ENCODE measurements around the gene BRI3.

Gene BRI3

DNA sequence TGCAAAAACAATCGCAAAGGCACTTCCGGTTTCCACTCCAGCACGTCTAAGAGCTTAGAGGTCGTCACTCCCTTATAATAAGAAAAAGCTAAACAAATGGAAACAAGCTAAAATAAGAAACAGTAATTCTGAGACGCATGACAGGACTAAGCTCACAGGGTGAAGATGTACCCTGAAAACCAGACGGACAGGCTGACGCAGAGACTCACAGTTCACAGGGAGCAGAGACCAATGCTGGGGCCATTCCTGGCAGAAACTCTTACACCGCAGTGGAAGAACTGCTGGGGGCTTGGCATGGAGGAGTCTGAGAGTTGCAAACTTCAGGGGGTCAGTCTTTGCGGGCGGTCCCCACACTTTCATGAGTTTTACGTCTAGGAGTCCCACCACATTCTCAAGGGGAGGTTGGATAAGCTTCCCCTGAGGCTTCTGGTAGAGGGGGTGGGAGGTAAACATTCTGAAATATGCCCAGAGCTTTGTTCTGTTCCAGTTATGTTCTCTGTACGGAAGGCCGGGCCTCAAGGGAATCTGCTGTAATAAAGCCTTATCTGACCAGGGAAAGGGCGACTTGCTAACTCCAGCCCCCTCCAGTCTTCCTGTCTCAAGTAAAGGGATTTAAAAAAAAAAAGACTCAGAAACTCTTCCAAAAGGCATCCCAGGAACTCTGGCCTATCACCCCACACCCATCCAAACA lies 47.8 kb downstream of the BRI3 start:
- no peak for DNase-seq (ENCODE audit: extremely low spot score)
- TF ChIP-seq, protein P1, sequence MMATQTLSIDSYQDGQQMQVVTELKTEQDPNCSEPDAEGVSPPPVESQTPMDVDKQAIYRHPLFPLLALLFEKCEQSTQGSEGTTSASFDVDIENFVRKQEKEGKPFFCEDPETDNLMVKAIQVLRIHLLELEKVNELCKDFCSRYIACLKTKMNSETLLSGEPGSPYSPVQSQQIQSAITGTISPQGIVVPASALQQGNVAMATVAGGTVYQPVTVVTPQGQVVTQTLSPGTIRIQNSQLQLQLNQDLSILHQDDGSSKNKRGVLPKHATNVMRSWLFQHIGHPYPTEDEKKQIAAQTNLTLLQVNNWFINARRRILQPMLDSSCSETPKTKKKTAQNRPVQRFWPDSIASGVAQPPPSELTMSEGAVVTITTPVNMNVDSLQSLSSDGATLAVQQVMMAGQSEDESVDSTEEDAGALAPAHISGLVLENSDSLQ (IDR thresholded peaks at IDR 0.05): no peak
- no peak for TF ChIP-seq ARNT (IDR thresholded peaks at IDR 0.05)
- TF ChIP-seq SP1 (IDR thresholded peaks at IDR 0.05): no peak
- no peak for TF ChIP-seq BHLHE40 (IDR thresholded peaks at IDR 0.05; ENCODE audit: borderline replicate concordance)
- no peak for TF ChIP-seq FOXA1 (IDR thresholded peaks at IDR 0.05)
- TF ChIP-seq FOXM1 (IDR thresholded peaks at IDR 0.05; ENCODE audit: borderline replicate concordance): no peak
- TF ChIP-seq TARDBP (IDR thresholded peaks at IDR 0.05): no peak
- TF ChIP-seq ELF4 (IDR thresholded peaks at IDR 0.05): no peak
- no peak for TF ChIP-seq SUZ12 (IDR thresholded peaks at IDR 0.05)
- no peak for TF ChIP-seq CTBP1 (IDR thresholded peaks at IDR 0.05; ENCODE audit: borderline replicate concordance)
- no peak for TF ChIP-seq ZNF384 (IDR thresholded peaks at IDR 0.05)
- TF ChIP-seq HDGF (IDR thresholded peaks at IDR 0.05; ENCODE audit: borderline replicate concordance): no peak
- no peak for TF ChIP-seq LEF1 (IDR thresholded peaks at IDR 0.05; ENCODE audit: borderline replicate concordance)
- no peak for TF ChIP-seq L3MBTL2 (conservative IDR thresholded peaks at IDR 0.05)
- no peak for TF ChIP-seq NFRKB (IDR thresholded peaks at IDR 0.05)
- TF ChIP-seq FOXK2 (IDR thresholded peaks at IDR 0.05): no peak
- ChIA-PET POLR2A (no interaction called here), CTCF (no interaction called here)

DNA sequence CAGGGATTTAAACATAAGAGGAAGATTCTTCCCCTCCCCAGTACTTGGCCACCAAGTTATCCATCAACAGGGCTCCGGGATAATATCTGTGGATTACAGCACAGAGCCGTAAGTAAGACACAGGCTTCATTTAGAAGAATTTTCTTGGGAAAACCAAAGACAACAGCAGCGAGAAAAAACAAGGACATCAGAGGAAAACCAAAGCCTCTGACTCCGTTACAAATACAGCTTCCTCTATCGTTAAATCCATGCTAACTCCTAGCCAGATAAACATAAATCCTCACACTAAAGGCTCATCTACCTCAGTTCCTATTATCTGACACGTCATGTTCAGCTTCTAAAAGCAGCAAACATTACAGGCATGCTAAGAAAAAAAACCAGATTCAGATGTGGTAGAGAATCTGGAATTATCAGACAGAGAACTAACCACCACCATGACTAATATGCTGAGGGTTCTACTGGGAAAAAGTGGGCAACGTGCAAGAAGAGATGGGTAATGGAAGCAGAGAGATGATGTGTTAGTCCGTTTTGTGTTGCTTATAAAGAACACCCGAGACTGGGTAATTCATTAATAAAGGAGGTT lies 48.4 kb downstream of the BRI3 start:
- TF ChIP-seq L3MBTL2 (conservative IDR thresholded peaks at IDR 0.05): no peak
- TF ChIP-seq ELF4 (IDR thresholded peaks at IDR 0.05): no peak
- TF ChIP-seq, protein P1 (IDR thresholded peaks at IDR 0.05): no peak
- no peak for TF ChIP-seq FOXA1 (IDR thresholded peaks at IDR 0.05)
- TF ChIP-seq HDGF (IDR thresholded peaks at IDR 0.05; ENCODE audit: borderline replicate concordance): no peak
- no peak for TF ChIP-seq SUZ12 (IDR thresholded peaks at IDR 0.05)
- CTCF ChIA-PET: no interaction called here
- POLR2A ChIA-PET: no interaction called here

DNA sequence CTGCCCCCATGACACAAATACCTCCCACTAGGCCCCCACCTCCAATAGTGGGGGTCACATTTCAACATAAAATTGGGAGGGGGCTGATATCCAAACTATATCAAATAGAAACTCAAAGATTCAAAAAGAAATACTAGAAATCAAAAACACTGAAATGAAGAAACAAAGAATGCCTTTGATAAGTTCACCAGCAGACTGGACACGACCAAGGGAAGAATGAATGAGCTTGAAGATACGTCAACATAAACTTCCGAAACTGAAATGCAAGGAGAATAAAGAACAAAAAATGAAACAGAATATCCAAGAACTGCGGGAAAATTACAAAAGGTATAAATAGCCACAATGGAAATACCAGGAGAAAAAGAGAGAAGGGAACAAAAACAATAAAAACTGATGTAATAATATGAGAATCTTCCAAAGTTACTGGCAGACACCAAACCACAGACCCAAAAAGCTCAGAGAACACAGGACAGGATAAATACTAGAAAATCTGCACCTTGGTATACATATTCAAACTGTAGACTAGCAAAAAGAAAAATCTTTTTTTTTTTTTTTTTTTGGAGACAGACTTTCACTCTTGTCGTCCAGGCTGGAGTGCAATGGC lies 49.5 kb downstream of the BRI3 start:
- TF ChIP-seq, protein P1 (IDR thresholded peaks at IDR 0.05): no peak
- TF ChIP-seq TARDBP (IDR thresholded peaks at IDR 0.05): no peak
- TF ChIP-seq ZNF384 (IDR thresholded peaks at IDR 0.05): no peak
- no peak for TF ChIP-seq BHLHE40 (IDR thresholded peaks at IDR 0.05; ENCODE audit: borderline replicate concordance)
- TF ChIP-seq FOXM1 (IDR thresholded peaks at IDR 0.05; ENCODE audit: borderline replicate concordance): no peak
- TF ChIP-seq ELF4 (IDR thresholded peaks at IDR 0.05): no peak
- TF ChIP-seq NFRKB (IDR thresholded peaks at IDR 0.05): no peak
- no peak for TF ChIP-seq FOXA1 (IDR thresholded peaks at IDR 0.05)
- TF ChIP-seq FOXK2 (IDR thresholded peaks at IDR 0.05): no peak
- no peak for TF ChIP-seq ARNT (IDR thresholded peaks at IDR 0.05)
- TF ChIP-seq L3MBTL2 (conservative IDR thresholded peaks at IDR 0.05): no peak
- no peak for TF ChIP-seq LEF1 (IDR thresholded peaks at IDR 0.05; ENCODE audit: borderline replicate concordance)
- no peak for TF ChIP-seq HDGF (IDR thresholded peaks at IDR 0.05; ENCODE audit: borderline replicate concordance)
- TF ChIP-seq SUZ12 (IDR thresholded peaks at IDR 0.05): no peak
- no peak for TF ChIP-seq SP1 (IDR thresholded peaks at IDR 0.05)
- DNase-seq (ENCODE audit: extremely low spot score): no peak
- POLR2A ChIA-PET: no interaction called here
- CTCF ChIA-PET: no interaction called here

More for the DNA sequence above, 48.4 kb downstream of the BRI3 start:
- no peak for DNase-seq (ENCODE audit: extremely low spot score)

DNA sequence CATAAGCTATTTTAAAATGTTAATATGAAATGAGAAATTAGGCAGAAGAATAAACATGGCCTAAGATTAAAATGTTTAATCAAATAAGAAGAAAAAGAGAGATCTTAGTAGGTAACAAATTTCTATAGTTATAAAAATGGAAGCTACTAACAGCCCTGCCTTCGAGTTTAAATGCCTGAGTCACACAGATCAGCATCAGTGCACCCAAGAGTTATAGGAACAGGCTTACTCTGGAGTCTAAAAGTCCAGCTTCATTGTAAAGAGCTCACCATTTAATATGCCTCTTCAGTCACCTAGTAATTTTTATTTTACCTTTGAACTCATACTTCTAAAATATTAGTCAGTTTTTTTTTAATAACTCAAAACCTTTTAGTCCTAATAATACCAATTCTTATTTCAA lies 52.6 kb downstream of the BRI3 start:
- ChIA-PET CTCF (no interaction called here), POLR2A (no interaction called here)
- TF ChIP-seq ARNT (IDR thresholded peaks at IDR 0.05): no peak
- TF ChIP-seq CTBP1 (IDR thresholded peaks at IDR 0.05; ENCODE audit: borderline replicate concordance): no peak
- TF ChIP-seq, protein P1 (IDR thresholded peaks at IDR 0.05): no peak
- TF ChIP-seq SP1 (IDR thresholded peaks at IDR 0.05): no peak
- no peak for TF ChIP-seq FOXM1 (IDR thresholded peaks at IDR 0.05; ENCODE audit: borderline replicate concordance)
- TF ChIP-seq FOXA1 (IDR thresholded peaks at IDR 0.05): no peak
- no peak for TF ChIP-seq L3MBTL2 (conservative IDR thresholded peaks at IDR 0.05)
- TF ChIP-seq BHLHE40 (IDR thresholded peaks at IDR 0.05; ENCODE audit: borderline replicate concordance): no peak
- no peak for TF ChIP-seq ZNF384 (IDR thresholded peaks at IDR 0.05)
- TF ChIP-seq HDGF (IDR thresholded peaks at IDR 0.05; ENCODE audit: borderline replicate concordance): no peak
- no peak for TF ChIP-seq FOXK2 (IDR thresholded peaks at IDR 0.05)
- TF ChIP-seq LEF1 (IDR thresholded peaks at IDR 0.05; ENCODE audit: borderline replicate concordance): no peak
- no peak for TF ChIP-seq SUZ12 (IDR thresholded peaks at IDR 0.05)
- no peak for TF ChIP-seq ELF4 (IDR thresholded peaks at IDR 0.05)
- TF ChIP-seq NFRKB (IDR thresholded peaks at IDR 0.05): no peak
- TF ChIP-seq TARDBP (IDR thresholded peaks at IDR 0.05): no peak
- no peak for DNase-seq (ENCODE audit: extremely low spot score)

DNA sequence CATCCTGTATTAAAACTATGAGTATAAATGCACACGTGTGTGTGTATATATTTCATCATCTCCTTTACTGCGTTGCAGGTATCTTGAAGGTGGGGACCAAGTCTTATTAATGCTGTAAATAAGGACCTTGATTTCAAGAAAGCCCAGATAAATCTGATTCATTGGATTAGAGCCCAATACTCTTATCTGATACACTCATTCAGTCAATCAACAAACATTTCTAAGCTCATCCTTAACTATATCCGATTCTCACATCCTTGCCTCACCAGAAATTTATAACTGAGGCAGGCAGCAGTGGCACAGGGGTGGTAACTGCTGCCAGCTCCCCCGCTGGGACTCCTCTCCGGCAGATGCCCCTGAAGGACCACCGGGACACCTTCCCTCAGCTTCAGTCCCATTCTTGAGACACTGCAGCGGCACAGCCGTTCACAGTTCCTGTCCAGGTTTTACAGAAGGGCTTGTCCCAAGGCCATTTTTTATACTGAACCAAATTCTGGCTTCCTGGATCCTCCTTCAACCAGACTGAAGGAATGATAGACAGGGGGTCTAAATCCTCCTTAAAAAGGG lies 54.0 kb downstream of the BRI3 start:
- POLR2A ChIA-PET: no interaction called here

More for the DNA sequence above, 54.0 kb downstream of the BRI3 start:
- no peak for DNase-seq (ENCODE audit: extremely low spot score)
- TF ChIP-seq FOXM1 (IDR thresholded peaks at IDR 0.05; ENCODE audit: borderline replicate concordance): no peak
- TF ChIP-seq SUZ12 (IDR thresholded peaks at IDR 0.05): no peak
- TF ChIP-seq ARNT (IDR thresholded peaks at IDR 0.05): no peak
- TF ChIP-seq BHLHE40 (IDR thresholded peaks at IDR 0.05; ENCODE audit: borderline replicate concordance): no peak
- TF ChIP-seq NFRKB (IDR thresholded peaks at IDR 0.05): no peak
- no peak for TF ChIP-seq FOXK2 (IDR thresholded peaks at IDR 0.05)
- TF ChIP-seq L3MBTL2 (conservative IDR thresholded peaks at IDR 0.05): no peak
- no peak for TF ChIP-seq SP1 (IDR thresholded peaks at IDR 0.05)
- no peak for TF ChIP-seq TARDBP (IDR thresholded peaks at IDR 0.05)
- no peak for TF ChIP-seq HDGF (IDR thresholded peaks at IDR 0.05; ENCODE audit: borderline replicate concordance)
- no peak for TF ChIP-seq CTBP1 (IDR thresholded peaks at IDR 0.05; ENCODE audit: borderline replicate concordance)
- no peak for TF ChIP-seq ZNF384 (IDR thresholded peaks at IDR 0.05)
- no peak for TF ChIP-seq ELF4 (IDR thresholded peaks at IDR 0.05)
- no peak for TF ChIP-seq LEF1 (IDR thresholded peaks at IDR 0.05; ENCODE audit: borderline replicate concordance)
- no peak for TF ChIP-seq FOXA1 (IDR thresholded peaks at IDR 0.05)
- TF ChIP-seq, protein P1 (IDR thresholded peaks at IDR 0.05): no peak
- CTCF ChIA-PET: no interaction called here
